ENCODE results near the gene BTBD8.

Gene BTBD8

DNA sequence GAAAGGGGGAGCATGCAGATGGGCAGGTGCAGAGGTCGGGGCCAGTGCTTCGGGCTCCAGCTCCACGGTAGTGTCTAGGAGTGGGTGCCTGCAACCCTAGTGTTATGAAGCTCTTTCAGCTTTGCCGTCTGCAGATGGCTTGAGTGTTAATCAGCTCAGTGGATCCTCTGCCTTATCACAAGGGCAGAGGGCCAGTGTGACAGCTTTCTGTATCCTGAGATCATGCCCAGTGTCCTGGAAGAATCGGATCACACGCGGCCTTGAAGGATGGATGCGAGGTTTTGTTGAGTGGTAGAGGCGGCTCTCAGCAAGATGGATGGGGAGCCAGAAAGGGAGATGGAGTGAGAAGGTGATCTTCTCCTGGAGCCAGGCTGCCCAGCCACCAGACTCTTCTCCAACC is 112.1 kb downstream of the BTBD8 start:
- H3K9me3 ChIP-seq (ENCODE audit: control insufficient read depth, insufficient read depth, low read length), result no peaks in the 10 kb centered on the region
- H3K9ac ChIP-seq (ENCODE audit: low read depth, low read length), result no peak overlapping the region
- H3K36me3 ChIP-seq (ENCODE audit: insufficient read depth, low read length), result no peaks in the 10 kb centered on the region
- H3K4me1 ChIP-seq (ENCODE audit: insufficient read depth, low read length), result 0 out of 2 replicates have a peak, but pooled peaks cover 5% of the 10 kb centered on the region

DNA sequence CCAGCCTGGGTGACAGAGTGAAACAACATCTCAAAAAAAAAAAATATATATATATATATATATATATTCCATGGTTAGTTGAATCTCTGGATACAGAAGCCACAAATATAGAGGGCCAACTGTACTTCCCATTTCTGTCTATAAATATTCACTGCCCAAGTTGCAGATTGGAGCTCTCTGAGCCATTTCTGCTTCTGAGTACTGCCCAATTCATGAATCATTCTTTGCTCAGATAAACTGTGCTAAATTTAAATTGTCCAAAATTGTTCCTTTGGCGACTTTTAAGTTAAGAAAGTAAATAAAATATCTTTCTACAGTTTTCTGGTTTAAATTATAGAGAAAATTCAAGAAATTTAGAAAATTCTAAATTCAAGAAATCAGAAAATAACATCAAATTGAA is 114.4 kb downstream of the BTBD8 start:
- H3K4me1 ChIP-seq (ENCODE audit: insufficient read depth, low read length), result 0 out of 2 replicates have a peak, but pooled peaks cover 5% of the 10 kb centered on the region
- H3K9me3 ChIP-seq (ENCODE audit: control insufficient read depth, insufficient read depth, low read length), result no peaks in the 10 kb centered on the region
- no peak overlapping the region for H3K9ac ChIP-seq (ENCODE audit: low read depth, low read length)
- H3K36me3 ChIP-seq (ENCODE audit: insufficient read depth, low read length), result no peaks in the 10 kb centered on the region

DNA sequence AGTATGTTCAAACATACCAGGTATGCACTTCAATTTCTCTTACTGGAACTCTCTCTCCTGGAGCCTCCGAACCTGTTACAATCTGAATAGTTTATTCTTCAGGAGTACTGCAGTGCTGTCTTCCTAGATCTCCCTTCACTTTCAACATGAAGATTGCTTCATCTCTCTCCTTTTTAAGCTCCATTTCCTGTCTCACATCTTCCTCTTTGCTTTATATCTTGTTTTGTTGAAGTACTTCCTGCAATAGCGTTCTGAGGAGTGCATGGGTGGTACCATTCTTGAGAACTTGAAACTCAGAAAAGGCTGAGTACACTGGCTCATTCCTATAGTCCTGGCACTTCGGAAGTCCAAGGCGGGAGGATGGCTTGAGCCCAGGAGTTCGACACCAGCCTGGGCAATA is 121.8 kb downstream of the BTBD8 start:
- H3K36me3 ChIP-seq (ENCODE audit: insufficient read depth, low read length), result no peaks in the 10 kb centered on the region
- H3K9me3 ChIP-seq (ENCODE audit: control insufficient read depth, insufficient read depth, low read length), result peaks cover 4% of the 10 kb centered on the region; the same call in 1 of the 2 replicates
- no peak overlapping the region for H3K9ac ChIP-seq (ENCODE audit: low read depth, low read length)
- H3K4me1 ChIP-seq (ENCODE audit: insufficient read depth, low read length), result no peaks in the 10 kb centered on the region

DNA sequence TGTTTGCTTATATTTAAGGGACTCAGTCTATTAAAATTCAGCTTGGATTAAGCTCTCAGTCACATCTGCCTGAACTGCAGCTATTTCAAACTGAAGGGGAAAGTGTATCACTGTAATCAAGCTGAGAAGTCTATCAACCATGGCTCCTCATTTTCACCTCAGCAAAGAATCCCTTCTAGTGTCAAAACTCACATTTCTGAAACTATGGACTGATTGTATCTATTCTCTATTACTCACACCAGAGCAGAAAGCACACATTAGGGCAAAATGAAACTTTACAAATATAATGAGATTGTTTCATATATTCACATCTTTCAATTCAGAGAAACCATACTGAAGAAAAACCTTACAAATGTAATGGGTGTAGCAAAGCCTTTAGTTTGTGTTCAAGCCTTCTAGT is 123.0 kb downstream of the BTBD8 start:
- Histone ChIP-seq H3K9ac (ENCODE audit: low read depth, low read length) (no peak overlapping the region), H3K4me1 (ENCODE audit: insufficient read depth, low read length) (no peaks in the 10 kb centered on the region), H3K36me3 (ENCODE audit: insufficient read depth, low read length) (no peaks in the 10 kb centered on the region), H3K9me3 (ENCODE audit: control insufficient read depth, insufficient read depth, low read length) (peaks cover 4% of the 10 kb centered on the region; the same call in 1 of the 2 replicates)

DNA sequence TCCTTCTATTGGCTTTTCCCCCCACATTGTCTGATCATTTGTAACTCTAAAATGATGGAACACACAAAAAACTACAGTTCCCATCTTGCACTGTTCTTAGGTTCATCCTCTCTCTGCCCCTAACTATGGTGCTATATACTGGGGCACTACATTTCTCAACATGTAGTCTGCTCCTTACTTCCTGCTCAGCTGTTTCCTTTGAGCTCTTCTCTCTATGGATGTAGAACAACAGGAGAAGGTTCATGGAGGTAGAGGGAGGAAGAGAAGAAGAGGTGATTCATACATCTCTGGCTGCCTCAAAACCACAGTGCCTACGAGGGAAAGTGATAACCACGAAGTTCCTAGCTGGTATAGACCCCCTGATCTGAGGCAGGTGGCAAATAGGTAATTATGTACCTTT is 130.6 kb downstream of the BTBD8 start:
- Histone ChIP-seq H3K9me3 (ENCODE audit: control insufficient read depth, insufficient read depth, low read length) (peaks cover 4% of the 10 kb centered on the region; the same call in 1 of the 2 replicates), H3K36me3 (ENCODE audit: insufficient read depth, low read length) (no peaks in the 10 kb centered on the region), H3K9ac (ENCODE audit: low read depth, low read length) (no peak overlapping the region), H3K4me1 (ENCODE audit: insufficient read depth, low read length) (0 out of 2 replicates have a peak, but pooled peaks cover 3% of the 10 kb centered on the region)

DNA sequence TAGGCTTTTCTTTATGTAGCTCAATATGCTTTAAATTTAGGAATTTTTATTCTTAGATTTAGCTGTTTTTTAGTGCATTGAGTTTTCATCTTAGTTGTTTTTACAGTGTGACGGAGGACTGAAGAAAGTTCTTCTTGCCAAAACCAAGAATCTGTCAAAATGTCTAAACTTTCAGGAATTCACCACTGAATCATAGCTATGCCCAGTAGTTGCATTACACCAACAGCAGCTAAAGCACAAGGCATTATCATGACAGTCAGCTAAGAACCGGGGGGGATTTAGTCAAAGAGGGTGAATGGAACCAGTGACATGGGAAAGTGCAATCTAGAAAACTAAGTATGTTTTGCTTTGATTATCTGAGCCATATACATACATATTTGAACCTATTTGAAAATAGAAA is 131.0 kb downstream of the BTBD8 start:
- Histone ChIP-seq H3K4me1 (ENCODE audit: insufficient read depth, low read length) (0 out of 2 replicates have a peak, but pooled peaks cover 3% of the 10 kb centered on the region), H3K9me3 (ENCODE audit: control insufficient read depth, insufficient read depth, low read length) (peaks cover 4% of the 10 kb centered on the region; the same call in 1 of the 2 replicates), H3K36me3 (ENCODE audit: insufficient read depth, low read length) (no peaks in the 10 kb centered on the region), H3K9ac (ENCODE audit: low read depth, low read length) (no peak overlapping the region)

DNA sequence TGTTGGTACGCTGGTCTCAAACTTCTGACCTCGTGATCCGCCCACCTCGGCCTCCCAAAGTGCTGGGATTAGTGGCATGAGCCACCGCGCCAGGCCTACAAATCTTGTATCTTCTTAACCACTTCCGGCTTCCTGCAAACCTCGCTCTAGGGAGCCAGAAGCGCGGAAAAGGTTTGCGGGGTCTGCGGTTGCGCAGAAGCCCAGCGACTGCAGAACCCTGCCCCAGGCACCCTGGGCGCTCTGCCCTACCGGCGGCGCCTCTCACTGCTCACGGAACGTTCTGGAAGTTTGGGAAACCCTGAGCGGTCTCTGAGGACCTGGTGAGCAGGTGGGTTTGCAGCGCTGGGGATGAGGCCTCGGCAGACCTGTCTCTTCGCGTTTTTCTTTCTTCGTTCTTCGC is 137.6 kb downstream of the BTBD8 start, which contains the start of gene C1orf146:
Gene C1orf146, plus strand, starts transcription at position 195 of the 400 bp plus-strand sequence. CDS start 13,506 bp downstream, outside the sequence.
- no peaks in the 10 kb centered on the region for H3K4me1 ChIP-seq (ENCODE audit: insufficient read depth, low read length)
- H3K9ac ChIP-seq (ENCODE audit: low read depth, low read length), result no peak within 1 kb of the TSS
- no peaks in the 10 kb centered on the region for H3K36me3 ChIP-seq (ENCODE audit: insufficient read depth, low read length)
- H3K9me3 ChIP-seq (ENCODE audit: control insufficient read depth, insufficient read depth, low read length), result no peaks in the 10 kb centered on the region

DNA sequence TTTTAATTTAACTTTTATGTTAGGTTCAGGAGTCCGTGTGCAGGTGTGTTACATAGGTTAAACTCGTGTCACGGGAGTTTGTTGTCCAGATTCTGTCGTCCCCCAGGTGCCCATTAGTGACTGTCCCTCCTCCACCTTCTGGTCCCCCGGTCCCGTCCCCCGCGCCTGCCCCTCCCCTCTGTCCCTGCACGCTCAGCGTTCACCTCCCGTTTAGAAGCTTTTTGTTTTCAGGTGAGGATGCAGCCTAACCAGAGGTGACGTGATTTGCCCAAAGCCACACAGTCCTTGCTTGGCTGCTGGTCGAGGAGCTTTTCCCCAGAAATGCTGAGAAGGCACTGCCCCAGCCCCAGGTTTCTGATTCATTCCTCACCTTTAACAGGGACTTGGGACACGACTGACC is 138.4 kb downstream of the BTBD8 start:
- Histone ChIP-seq H3K9ac (ENCODE audit: low read depth, low read length) (no peak overlapping the region), H3K9me3 (ENCODE audit: control insufficient read depth, insufficient read depth, low read length) (no peaks in the 10 kb centered on the region), H3K36me3 (ENCODE audit: insufficient read depth, low read length) (no peaks in the 10 kb centered on the region), H3K4me1 (ENCODE audit: insufficient read depth, low read length) (no peaks in the 10 kb centered on the region)

DNA sequence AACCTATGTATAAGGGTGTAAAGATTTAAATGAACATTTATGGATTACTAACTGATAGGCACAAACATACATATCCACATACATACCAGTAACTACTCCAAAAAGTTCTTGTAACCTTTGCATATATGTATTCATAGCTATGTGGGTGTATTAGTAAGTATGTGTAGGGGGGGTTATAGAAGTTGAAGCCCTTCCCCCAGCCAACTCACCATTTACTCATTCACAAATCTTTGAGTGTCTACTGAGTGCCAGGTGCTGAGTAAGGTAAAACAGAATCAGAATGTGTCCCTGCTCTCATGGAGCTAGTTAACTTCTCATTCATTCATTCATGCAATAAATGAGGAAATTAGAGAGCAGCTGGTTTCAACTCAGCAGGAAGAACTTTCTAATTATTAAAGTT is 138.9 kb downstream of the BTBD8 start:
- no peaks in the 10 kb centered on the region for H3K36me3 ChIP-seq (ENCODE audit: insufficient read depth, low read length)
- no peaks in the 10 kb centered on the region for H3K9me3 ChIP-seq (ENCODE audit: control insufficient read depth, insufficient read depth, low read length)
- no peaks in the 10 kb centered on the region for H3K4me1 ChIP-seq (ENCODE audit: insufficient read depth, low read length)
- H3K9ac ChIP-seq (ENCODE audit: low read depth, low read length), result no peak overlapping the region

DNA sequence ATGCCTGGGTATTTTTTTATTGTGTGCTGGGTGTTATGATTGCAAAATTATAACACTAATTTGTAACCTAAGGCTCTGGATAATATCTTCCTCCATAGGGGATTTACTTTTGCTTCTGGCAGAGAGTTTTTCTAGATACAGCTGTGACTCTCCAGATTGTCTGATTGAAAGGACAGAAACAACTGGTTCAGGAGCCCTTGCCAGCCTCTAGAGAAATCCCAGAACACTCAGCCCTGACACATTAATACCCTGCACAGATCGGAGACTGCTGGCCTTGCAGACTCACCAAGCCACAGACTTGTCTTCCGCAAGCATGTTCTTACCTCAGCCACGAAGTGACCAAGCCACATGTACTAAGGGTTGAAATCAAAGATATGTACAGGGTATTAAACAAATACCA is 148.3 kb downstream of the BTBD8 start:
- H3K9me3 ChIP-seq (ENCODE audit: control insufficient read depth, insufficient read depth, low read length), result no peaks in the 10 kb centered on the region
- no peaks in the 10 kb centered on the region for H3K36me3 ChIP-seq (ENCODE audit: insufficient read depth, low read length)
- H3K9ac ChIP-seq (ENCODE audit: low read depth, low read length), result no peak overlapping the region
- no peaks in the 10 kb centered on the region for H3K4me1 ChIP-seq (ENCODE audit: insufficient read depth, low read length)

DNA sequence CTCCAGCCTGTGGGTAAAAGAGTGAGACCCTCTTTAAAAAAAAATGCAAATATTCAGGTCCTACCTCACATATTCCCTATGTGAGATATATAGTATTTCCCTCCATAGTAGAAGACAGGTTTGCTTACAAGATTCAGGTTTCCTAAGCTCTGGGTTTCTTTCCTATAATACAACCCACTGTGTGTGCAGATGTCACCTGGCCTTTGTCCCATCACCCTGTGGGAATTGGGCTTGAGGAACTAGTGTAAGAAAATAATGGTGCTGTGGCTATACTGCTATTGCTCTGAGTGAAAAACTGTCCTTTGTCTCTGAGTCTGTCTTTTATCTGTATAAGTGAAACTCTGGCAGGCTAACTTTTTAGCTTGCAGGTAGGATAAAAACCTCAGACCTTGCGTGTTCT is 150.6 kb downstream of the BTBD8 start:
- H3K4me1 ChIP-seq (ENCODE audit: insufficient read depth, low read length), result no peaks in the 10 kb centered on the region
- no peak overlapping the region for H3K9ac ChIP-seq (ENCODE audit: low read depth, low read length)
- H3K36me3 ChIP-seq (ENCODE audit: insufficient read depth, low read length), result no peaks in the 10 kb centered on the region
- H3K9me3 ChIP-seq (ENCODE audit: control insufficient read depth, insufficient read depth, low read length), result no peaks in the 10 kb centered on the region
